ENCODE results near the gene SPOPL.

Gene SPOPL

DNA sequence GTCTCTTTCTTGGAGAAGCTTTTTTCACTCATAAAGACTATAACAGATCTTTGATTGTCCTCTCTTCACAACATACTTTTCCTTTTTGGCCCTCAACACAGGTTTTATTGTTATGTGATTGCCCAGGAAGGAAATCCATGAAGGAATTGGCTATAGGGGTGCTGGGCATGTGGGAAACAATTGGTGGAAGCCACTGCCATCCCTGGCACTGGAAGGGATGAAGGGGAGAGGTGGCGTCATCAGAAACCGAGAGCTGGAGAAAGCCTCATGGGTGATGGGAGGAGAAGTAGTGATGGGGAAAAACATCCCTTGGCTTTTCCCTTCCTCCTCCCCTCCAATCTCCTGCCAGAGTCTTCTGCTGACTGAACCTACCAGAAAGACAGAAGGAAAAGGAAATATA lies 106.2 kb downstream of the SPOPL start:
- Mint-ChIP-seq H3K36me3 (ENCODE audit: insufficient read depth) (no peaks in the 10 kb centered on the region), H3K27ac (no peak overlapping the region), H3K4me1 (ENCODE audit: low read depth in 2 of 2) (no peaks in the 10 kb centered on the region), H3K9me3 (no peaks in the 10 kb centered on the region), H3K4me3 (no peak overlapping the region), H3K27me3 (peaks cover 0 to under 1% of the 10 kb centered on the region in 2 donors)
- no peak for DNase-seq
- no peak for ATAC-seq (replicated peaks)

DNA sequence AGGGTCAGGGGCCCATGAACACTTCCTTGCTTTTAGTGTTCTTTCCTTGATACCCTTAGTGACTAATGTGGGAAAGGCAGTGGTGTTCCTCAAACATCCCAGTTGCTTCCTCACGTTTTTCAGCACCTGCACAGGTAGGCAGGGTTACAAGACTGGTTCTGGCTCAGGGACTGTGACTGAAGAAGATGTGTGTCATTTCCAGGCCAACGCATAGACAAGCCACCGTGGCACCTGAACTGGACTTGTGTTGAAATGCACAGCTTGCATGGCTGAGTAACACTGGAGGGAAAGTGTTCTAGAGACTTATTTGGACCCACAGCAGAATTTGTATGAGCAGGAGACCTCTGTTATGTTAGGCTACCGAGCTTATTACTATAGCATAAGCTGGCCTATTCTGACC lies 107.9 kb downstream of the SPOPL start:
- Mint-ChIP-seq H3K27ac (no peak overlapping the region), H3K9me3 (no peaks in the 10 kb centered on the region), H3K4me1 (ENCODE audit: low read depth in 2 of 2) (no peaks in the 10 kb centered on the region), H3K27me3 (peaks cover 0 to 12% of the 10 kb centered on the region in 2 donors), H3K36me3 (ENCODE audit: insufficient read depth) (no peaks in the 10 kb centered on the region), H3K4me3 (no peak overlapping the region)
- DNase-seq, result no peak
- no peak for ATAC-seq (replicated peaks)

- H3K9me3 Mint-ChIP-seq, result no peaks in the 10 kb centered on the region
- no peak for ATAC-seq (replicated peaks)
- H3K27ac Mint-ChIP-seq, result no peak overlapping the region
- peaks cover 0 to 21% of the 10 kb centered on the region in 2 donors for H3K27me3 Mint-ChIP-seq
- H3K4me1 Mint-ChIP-seq (ENCODE audit: low read depth in 2 of 2), result no peaks in the 10 kb centered on the region
- no peaks in the 10 kb centered on the region for H3K36me3 Mint-ChIP-seq (ENCODE audit: insufficient read depth)
- DNase-seq, result no peak
- no peak overlapping the region for H3K4me3 Mint-ChIP-seq
Measured at GRCh38 chr2:138610201-138610953, 108.8 kb downstream of the SPOPL start.

- no peaks in the 10 kb centered on the region for H3K36me3 Mint-ChIP-seq (ENCODE audit: insufficient read depth)
- H3K4me3 Mint-ChIP-seq, result no peak overlapping the region
- no peak for DNase-seq
- peaks cover 16 to 40% of the 10 kb centered on the region in 2 donors for H3K27me3 Mint-ChIP-seq
- no peak overlapping the region for H3K27ac Mint-ChIP-seq
- no peaks in the 10 kb centered on the region for H3K4me1 Mint-ChIP-seq (ENCODE audit: low read depth in 2 of 2)
- ATAC-seq (replicated peaks), result no peak
- H3K9me3 Mint-ChIP-seq, result no peaks in the 10 kb centered on the region
Measured at GRCh38 chr2:138615257-138615656, 113.7 kb downstream of the SPOPL start.

- DNase-seq (no peak), ATAC-seq (replicated peaks) (no peak)
- peaks cover 0 to 2% of the 10 kb centered on the region in 2 donors for H3K9me3 Mint-ChIP-seq
- H3K27me3 Mint-ChIP-seq, result peaks cover 16 to 51% of the 10 kb centered on the region in 2 donors
- no peaks in the 10 kb centered on the region for H3K36me3 Mint-ChIP-seq (ENCODE audit: insufficient read depth)
- H3K4me3 Mint-ChIP-seq, result no peak overlapping the region
- no peaks in the 10 kb centered on the region for H3K4me1 Mint-ChIP-seq (ENCODE audit: low read depth in 2 of 2)
- no peak overlapping the region for H3K27ac Mint-ChIP-seq
Measured at GRCh38 chr2:138617026-138617425, 115.5 kb downstream of the SPOPL start.

- Mint-ChIP-seq H3K36me3 (ENCODE audit: insufficient read depth) (no peaks in the 10 kb centered on the region), H3K4me3 (no peak overlapping the region), H3K4me1 (ENCODE audit: low read depth in 2 of 2) (no peaks in the 10 kb centered on the region), H3K27ac (no peak overlapping the region), H3K9me3 (peaks cover 0 to 2% of the 10 kb centered on the region in 2 donors), H3K27me3 (peaks cover 16 to 48% of the 10 kb centered on the region in 2 donors)
- ATAC-seq (replicated peaks), result no peak
- no peak for DNase-seq
Measured at GRCh38 chr2:138618971-138619370, 117.4 kb downstream of the SPOPL start.

GRCh38 chr2:138620431-138620830 lies 118.9 kb downstream of the SPOPL start:
- DNase-seq (no peak), ATAC-seq (replicated peaks) (no peak)
- Mint-ChIP-seq H3K27ac (no peak overlapping the region), H3K4me3 (no peak overlapping the region), H3K27me3 (peaks cover 16 to 45% of the 10 kb centered on the region in 2 donors), H3K9me3 (peaks cover 0 to 2% of the 10 kb centered on the region in 2 donors), H3K36me3 (ENCODE audit: insufficient read depth) (no peaks in the 10 kb centered on the region), H3K4me1 (ENCODE audit: low read depth in 2 of 2) (no peaks in the 10 kb centered on the region)

- Mint-ChIP-seq H3K4me1 (ENCODE audit: low read depth in 2 of 2) (no peaks in the 10 kb centered on the region), H3K36me3 (ENCODE audit: insufficient read depth) (no peaks in the 10 kb centered on the region), H3K9me3 (peaks cover 0 to 2% of the 10 kb centered on the region in 2 donors), H3K4me3 (no peak overlapping the region), H3K27ac (no peak overlapping the region), H3K27me3 (peaks cover 19 to 45% of the 10 kb centered on the region in 2 donors)
- no peak for ATAC-seq (replicated peaks)
- no peak for DNase-seq
Measured at GRCh38 chr2:138621139-138621538, 119.6 kb downstream of the SPOPL start.

GRCh38 chr2:138622613-138623012 lies 121.0 kb downstream of the SPOPL start:
- no peaks in the 10 kb centered on the region for H3K36me3 Mint-ChIP-seq (ENCODE audit: insufficient read depth)

More at GRCh38 chr2:138622613-138623012, 121.0 kb downstream of the SPOPL start:
- Mint-ChIP-seq H3K27ac (no peak overlapping the region), H3K4me1 (ENCODE audit: low read depth in 2 of 2) (no peaks in the 10 kb centered on the region), H3K27me3 (peaks cover 22 to 53% of the 10 kb centered on the region in 2 donors), H3K4me3 (no peak overlapping the region), H3K9me3 (peaks cover 0 to 2% of the 10 kb centered on the region in 2 donors)
- no peak for ATAC-seq (replicated peaks)
- no peak for DNase-seq
